Midbrain (tissue), 1 donor: ENCODE results near the gene COL26A1.
"Not testable (repeated sequence)": the region's sequence is repeated elsewhere in the genome, so short reads cannot be mapped to it uniquely, and the experiment has no call there.

Experiments
- DNase-seq: peaks from one replicate; lab custom pipeline; 2025; lab: John Stamatoyannopoulos, UW

COL26A1 gene

GRCh38 chr7:101553771-101554445 lies 191.2 kb downstream of the COL26A1 start:
- DNase-seq: no peak

GRCh38 chr7:101554584-101555268 lies 192.1 kb downstream of the COL26A1 start:
- DNase-seq: no peak

GRCh38 chr7:101555269-101555920 lies 192.7 kb downstream of the COL26A1 start:
- no peak for DNase-seq

GRCh38 chr7:101555921-101556275 lies 193.2 kb downstream of the COL26A1 start:
- no peak for DNase-seq

GRCh38 chr7:101556453-101556968 lies 193.8 kb downstream of the COL26A1 start:
- no peak for DNase-seq

- no peak for DNase-seq
These were observed 194.7 kb downstream of the COL26A1 start for GRCh38 chr7:101557421-101557820.

GRCh38 chr7:101557978-101558741 lies 195.5 kb downstream of the COL26A1 start:
- no peak for DNase-seq

- no peak for DNase-seq
These were observed 196.2 kb downstream of the COL26A1 start for GRCh38 chr7:101558742-101559325.

- DNase-seq: no peak
These were observed 196.9 kb downstream of the COL26A1 start for GRCh38 chr7:101559586-101559985.

GRCh38 chr7:101560021-101560420 lies 197.3 kb downstream of the COL26A1 start:
- not testable (repeated sequence) for DNase-seq

- DNase-seq: no peak
These were observed 198.2 kb downstream of the COL26A1 start for GRCh38 chr7:101560856-101561255.

GRCh38 chr7:101561293-101561692 lies 198.6 kb downstream of the COL26A1 start:
- not testable (repeated sequence) for DNase-seq

- DNase-seq: no peak
These were observed 200.0 kb downstream of the COL26A1 start for GRCh38 chr7:101562531-101563197.

GRCh38 chr7:101563198-101563901 lies 200.7 kb downstream of the COL26A1 start:
- DNase-seq: no peak

- DNase-seq: no peak
These were observed 201.5 kb downstream of the COL26A1 start for GRCh38 chr7:101563943-101564777.

GRCh38 chr7:101564778-101565211 lies 202.1 kb downstream of the COL26A1 start:
- DNase-seq: no peak

GRCh38 chr7:101565601-101566209 lies 203.0 kb downstream of the COL26A1 start:
- DNase-seq: no peak

GRCh38 chr7:101567230-101567629 lies 204.6 kb downstream of the COL26A1 start:
- DNase-seq: no peak

GRCh38 chr7:101572156-101572555 lies 209.5 kb downstream of the COL26A1 start:
- no peak for DNase-seq
